NK-92 (cell line): ENCODE measurements around the gene MFSD6.

Experiments
- DNase-seq: peaks from one replicate; lab custom pipeline; 2025; ENCODE audit not compliant: unreplicated experiment; lab: John Stamatoyannopoulos, UW

The MFSD6 gene

DNA sequence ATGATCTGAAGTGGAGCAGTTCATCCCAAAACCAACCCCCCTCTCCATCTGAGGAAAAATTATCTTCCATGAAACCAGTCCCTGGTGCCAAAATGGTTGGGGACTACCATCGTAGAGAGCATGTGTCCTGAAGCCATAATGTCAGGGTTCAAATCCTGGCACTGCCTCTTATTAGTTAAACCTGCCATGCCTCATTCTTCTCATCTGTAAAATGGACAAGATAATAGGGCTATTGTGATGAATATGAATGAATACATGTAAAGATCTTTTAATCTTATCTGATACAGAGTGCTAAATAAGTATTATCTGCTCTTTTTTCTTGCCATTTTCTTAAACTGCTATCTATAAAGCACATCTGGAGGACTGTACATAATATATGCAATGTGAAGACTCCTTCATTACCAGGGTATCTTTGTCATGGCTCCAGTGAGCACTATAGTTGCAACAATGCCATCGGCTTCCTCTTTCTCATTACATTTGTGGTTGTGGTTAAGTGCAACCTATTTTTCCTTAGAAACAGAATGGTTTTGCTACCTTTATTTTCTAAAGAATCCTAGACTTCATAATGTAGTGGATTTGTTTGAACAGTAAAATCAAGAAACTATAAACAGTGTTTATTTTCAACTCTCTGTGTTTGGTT, 27.0 kb downstream of the MFSD6 start:
- DNase-seq: no peak

DNA sequence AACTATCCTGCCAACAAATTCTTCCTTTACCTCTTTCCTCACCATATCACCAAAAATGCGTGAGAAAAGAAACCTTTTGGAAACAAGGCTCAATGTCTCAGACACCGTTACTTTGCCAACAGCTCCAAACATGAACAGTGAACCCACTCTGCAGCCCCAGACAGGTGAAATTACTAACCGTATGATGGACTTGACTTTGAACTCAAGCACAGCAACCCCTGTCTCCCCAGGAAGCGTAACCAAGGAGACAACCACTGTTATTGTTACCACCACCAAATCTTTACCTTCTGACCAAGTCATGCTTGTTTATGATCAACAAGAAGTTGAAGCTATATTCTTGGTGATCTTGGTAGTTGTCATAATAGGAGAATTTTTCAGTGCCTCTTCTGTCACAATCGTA, 28.4 kb downstream of the MFSD6 start:
- DNase-seq: no peak

DNA sequence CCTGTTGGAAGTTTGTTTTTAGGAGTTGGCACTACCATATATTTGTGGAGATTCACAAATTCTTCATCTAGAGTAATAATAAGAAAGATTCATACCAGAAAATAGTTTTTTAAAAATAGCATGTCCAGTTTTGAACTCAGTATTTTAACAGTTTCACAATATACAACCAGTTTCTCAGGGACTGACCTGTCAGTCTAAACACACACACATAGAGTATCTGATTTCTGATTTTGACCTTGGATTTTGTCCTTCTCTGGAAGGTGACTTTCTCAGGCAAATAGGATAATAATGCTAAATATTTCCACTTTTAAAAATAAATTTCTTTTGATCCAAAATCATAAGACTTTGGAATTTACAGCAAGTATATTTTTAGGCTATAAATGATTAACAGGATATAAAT, 32.0 kb downstream of the MFSD6 start:
- DNase-seq: no peak

DNA sequence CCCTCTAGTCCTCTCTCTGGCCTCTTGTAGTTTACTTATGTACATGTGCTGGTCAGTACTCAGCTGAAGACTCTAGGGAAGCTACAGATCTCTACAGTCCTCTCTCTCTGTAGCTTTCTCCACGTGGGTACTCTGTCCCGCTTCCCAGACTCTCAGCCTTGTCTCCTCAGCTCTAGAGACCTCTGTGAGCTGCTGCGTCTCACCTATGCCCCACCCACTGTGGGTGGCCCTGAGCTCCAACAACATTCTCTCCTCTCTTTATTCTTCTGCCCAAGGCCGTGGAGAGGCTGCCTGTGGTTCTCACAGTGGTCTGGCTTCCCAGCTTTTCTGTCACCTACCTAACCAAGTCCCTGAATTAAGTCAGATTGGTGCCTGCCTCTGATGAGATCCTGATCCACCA, 33.4 kb downstream of the MFSD6 start:
- DNase-seq: no peak

DNA sequence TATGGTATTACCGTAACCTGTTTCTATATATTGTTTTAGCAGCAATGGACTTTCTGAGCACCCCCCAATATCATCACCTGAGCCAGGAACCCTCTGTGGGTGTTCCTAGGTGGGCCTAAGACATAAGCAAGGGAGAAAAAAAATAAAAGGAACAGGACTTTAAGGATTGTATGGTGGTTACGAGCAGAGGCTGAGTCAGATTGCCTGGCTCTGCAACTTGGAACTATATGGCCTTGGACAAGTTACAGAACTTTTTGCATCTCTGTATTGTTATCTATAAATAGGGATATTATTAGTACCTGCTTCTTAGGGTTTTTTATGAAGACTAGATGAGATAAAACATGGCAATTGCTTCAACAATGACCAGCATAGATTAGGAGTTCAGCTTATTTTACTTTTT, 34.9 kb downstream of the MFSD6 start:
- no peak for DNase-seq

DNA sequence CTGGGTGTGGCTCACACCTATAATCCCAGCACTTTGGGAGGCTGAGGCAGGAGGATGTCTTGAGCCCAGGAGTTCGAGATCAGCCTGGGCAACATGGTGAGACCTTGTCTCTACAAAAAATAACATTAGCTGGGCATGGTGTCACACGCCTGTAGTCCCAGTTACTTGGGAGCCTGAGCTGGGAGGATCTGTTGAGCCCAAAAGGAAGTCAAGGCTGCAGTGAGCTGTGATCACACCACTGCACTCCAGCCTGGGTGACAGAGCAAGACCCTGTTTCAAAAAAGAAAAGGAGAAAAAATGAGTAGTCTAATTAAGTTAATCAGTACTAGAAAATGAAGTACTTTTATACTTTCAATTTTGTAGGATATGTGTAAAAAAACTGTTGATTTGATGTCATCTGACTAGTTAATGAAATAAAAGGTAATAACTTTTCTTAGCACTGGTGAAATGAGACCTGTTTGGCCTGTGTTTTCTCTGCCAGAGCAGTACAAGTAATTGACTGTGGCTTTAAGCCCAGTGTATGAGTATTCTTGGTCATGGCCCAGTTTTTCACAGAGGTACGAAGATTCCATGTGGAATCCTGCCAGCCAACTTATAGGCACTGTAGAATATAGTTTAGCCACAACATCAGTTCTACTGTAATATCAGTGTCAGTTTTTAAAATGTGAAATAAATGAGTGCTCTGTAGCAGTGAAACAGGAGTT, 35.8 kb downstream of the MFSD6 start:
- no peak for DNase-seq

DNA sequence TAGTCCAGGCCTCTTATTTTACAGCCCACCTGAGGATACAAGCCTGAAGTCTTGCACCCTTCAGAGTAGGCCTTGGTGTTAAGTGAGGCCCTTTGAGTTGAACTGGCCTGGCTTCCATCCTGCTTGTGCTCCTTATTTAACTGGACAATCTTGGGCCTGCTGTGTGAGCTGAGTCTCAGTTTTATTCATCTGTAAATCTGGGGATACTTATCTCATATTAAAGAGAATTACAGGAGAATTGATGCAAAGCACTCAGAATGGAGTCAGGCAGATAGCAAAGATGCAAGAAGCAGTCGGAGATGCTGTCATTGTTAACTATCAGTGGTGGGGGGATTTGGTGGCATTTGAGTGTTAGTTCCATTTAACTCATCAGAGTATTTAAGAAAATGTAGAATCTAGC, 36.8 kb downstream of the MFSD6 start:
- DNase-seq: no peak

DNA sequence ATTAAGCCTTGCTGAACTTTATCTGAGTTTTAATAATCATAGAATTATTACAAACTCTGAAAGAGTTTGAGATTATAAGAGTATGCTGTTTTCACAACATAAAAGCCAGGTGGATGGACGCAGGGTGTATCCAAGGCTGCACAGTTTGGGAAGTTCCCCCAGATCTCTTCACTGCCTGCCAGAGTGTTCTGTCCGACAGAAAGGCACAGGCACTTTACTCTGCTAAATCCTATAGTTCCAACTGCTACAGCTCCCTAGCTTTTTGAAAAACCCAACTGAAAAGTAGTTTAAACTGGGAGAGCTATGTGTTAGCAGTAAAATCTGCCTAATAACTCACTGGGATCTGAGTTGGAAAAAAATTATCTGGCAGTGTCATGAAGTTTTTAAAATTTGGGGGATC, 38.0 kb downstream of the MFSD6 start:
- DNase-seq: no peak

DNA sequence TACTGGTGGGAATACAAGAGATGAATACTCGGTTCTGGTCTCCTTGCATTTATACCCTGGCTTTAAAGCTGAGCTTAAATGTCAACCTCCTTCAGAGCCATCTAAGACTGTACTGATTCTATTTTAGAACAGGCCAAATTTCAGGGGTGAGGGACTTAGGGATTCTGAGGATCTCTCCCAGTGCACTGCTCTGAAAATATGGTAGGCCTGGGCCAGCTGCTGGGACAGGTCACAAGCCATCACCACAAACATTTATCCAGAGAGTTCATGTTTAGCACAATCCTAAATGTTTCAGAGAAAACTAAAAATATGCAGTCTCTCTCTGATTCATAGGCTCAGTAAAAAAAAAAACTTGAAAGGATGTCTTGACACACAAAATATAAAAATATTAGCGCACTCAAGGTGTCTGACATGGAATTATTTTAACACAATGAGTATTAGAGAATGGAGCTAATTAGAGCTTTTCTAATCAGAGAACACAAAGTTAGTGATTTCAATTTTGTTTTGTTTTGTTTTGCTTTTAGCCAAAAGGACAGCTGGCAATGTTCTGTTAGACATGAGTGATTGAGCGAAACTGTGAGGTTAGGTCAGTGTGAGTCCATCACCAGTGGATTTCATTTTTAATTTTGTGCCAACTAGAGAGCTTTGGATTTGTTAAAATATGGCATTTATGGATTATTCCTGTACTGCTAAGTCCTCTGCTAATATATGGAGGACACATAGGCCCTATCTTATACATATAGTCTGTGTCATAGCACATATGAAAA, 38.8 kb downstream of the MFSD6 start:
- no peak for DNase-seq

DNA sequence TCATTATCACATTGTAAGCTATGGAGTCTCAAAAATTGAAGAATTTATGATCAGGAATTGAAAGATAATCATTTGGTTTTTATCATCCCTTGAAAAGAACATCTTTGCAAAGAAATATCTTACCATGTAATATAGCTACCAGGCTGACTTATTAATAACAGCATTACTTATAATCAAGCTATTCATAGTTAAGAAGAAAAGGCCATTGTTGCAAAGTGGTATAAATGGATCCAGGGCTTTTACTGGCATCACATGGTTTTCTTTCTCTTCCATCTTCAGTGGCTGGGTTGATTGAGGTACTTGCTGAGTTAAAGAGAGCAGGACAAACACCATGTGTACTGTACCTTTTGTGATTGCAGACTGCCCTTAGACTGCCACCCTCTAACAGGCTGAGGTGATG, 39.6 kb downstream of the MFSD6 start:
- DNase-seq: no peak

DNA sequence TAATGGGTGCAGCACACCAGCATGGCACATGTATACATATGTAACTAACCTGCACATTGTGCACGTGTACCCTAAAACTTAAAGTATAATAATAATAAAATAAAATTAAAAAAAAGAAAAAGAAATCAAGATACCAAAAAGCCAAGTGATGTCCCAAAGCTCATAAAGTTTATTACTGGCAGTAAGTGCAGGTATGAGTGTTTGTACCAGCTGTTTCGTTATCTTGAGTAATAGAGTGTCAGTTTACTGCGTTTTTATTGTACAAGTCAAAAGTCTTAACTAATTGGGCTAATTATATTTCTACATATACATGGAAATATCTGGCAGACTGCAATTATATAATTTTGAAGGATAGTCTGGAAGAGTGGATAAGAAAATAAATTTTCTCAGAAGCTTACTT, 41.8 kb downstream of the MFSD6 start:
- DNase-seq: no peak

DNA sequence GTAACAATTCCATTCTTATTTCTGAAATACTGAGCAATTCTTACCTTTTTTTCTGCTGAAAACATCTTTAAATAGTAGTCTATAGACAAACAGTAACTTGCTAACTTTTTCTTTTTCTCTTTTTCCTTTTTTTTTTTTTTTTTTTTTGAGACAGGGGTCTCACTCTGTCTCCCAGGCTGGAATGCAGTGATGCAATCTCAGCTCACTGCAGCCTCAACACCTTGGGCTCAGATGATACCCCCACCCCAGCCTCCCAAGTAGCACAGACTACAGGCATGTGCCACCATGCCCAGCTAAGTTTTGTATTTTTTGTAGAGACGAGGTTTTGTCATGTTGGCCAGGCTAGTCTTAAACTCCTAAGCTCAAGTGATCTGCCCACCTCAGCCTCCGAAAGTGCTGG, 42.2 kb downstream of the MFSD6 start:
- DNase-seq: no peak

DNA sequence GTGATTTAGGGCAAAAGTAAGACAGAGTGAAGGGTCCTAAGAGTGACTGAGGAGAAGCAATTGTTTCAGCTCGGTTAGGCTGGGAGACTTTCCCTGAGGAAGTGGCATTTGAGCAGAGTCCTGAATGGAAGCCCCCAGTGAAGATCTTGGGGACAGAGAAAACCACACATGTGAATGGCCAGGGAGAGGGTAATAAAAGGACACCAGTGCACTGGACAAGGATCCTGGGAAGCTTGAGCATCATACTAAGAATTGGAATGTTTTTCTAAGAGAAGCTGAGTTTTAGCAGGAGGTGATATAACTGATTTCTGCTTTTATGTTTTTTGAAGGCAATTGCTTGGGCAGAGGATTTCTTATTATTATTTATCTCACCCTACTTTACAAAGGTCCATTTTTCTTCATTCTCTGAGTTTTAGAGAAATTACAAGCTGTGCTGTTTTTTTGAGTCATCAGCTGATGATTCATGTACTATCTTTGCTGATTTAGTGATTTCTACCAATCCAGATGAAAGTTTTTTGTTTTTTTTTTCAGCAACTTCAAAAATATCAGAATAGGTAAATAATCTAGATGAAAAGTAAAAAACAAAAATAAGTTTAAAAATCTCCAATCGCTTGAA, 43.5 kb downstream of the MFSD6 start:
- no peak for DNase-seq

DNA sequence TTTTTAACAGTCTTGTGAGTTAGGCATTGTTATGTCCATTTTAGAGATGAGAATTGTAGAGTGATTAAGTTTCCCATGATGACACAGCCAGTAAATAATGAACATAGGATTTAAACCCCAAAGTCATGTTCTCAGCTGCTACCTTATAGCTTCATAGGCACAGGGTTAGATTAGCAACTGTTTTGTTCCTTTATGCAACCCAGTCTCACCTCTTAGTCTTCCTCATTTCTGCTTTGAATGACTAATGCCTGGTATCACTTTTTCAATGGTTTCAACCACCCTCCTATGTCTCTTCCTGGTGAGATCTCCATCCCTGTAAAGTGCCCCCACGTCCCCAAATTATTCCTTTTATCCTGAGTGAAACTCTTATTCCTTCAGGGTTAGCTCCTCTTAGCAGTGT, 44.3 kb downstream of the MFSD6 start:
- DNase-seq: no peak

DNA sequence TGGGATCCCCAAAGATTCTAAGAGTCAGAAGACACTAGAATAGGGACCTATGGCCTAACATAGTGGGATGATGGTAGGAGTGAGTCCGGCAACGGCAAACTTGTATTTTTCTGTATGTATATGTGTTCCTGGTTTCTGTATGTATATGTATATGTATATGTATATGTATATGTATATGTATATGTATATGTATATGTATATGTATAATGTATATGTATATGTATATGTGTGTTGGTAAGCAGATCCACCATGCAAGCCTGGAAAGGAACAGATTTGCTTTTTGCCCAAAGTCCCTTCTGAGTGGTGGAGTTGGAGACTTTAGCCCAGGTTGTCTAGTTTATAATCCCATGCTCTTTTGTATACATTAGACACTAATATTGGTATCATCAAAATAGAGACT, 46.6 kb downstream of the MFSD6 start:
- DNase-seq: no peak

DNA sequence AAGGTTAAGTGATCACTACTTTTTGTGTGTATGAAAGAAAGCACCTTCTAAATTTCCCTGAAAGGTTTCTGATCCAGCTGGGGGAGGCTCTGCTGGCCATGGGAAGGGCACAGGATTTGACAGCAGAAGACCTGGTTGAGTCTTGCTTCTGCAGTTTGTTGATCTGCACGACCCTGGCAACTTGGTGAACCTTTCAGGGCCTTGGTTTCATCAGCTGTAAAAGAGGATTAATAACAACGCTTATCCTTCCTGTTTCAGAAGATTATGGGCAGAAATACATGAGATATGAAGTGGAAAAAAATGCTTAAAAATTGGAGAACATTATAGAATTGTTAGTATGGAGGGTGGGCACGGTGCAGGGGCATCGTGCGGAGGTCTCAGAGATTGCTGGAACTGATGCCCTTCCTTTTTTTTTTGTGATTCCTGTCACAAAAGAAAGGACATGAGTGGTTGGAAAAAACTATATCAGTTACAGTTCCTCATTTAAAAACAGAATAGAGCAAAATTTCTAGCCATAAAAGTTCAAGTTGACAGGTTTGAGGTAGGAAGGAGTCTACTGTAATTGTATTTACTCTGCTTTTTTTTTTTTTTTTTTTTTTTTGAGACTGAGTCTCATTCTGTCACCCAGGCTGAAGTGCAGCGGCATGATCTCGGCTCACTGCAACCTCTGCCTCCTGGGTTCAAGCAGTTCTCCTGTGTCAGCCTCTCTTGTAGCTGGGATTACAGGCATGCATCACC, 47.4 kb downstream of the MFSD6 start:
- DNase-seq: no peak

DNA sequence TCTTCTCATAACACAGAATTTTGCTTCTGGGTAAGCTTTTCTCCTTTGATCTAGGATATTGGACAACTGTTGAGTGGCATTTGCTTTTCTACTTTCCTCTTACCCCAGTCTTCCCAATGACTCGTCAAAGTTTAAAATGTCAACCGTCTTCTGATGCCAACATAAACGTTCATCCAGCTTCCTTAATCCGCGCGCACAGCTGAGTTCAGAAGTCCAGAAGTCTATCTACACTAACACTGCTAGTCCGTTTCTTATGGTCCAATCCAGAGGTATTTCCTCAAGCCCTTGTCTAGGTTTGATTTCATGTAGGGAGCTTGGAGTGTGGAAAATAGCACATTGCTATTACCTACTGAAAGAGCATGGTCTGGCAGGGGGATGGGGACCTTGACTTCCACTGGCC, 48.7 kb downstream of the MFSD6 start:
- no peak for DNase-seq

DNA sequence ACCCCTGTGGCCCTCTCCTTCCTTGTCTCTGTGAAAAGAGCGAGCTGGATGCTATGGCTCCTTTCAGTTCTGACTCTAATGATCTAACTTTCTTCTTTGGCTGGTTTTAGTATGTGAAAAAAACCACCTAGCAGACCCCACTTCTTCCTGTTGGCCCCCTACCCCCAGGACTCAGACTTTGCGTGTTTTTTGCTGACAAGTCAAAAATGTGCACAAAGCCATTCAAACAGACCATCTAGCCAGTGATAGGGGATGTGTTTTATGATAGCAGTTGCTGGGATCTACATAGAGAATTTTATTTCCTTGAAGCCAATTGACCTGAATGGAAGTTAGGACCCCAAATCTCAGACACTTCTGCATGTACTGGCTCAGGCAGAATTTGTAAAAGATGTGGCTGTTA, 49.1 kb downstream of the MFSD6 start:
- DNase-seq: no peak

DNA sequence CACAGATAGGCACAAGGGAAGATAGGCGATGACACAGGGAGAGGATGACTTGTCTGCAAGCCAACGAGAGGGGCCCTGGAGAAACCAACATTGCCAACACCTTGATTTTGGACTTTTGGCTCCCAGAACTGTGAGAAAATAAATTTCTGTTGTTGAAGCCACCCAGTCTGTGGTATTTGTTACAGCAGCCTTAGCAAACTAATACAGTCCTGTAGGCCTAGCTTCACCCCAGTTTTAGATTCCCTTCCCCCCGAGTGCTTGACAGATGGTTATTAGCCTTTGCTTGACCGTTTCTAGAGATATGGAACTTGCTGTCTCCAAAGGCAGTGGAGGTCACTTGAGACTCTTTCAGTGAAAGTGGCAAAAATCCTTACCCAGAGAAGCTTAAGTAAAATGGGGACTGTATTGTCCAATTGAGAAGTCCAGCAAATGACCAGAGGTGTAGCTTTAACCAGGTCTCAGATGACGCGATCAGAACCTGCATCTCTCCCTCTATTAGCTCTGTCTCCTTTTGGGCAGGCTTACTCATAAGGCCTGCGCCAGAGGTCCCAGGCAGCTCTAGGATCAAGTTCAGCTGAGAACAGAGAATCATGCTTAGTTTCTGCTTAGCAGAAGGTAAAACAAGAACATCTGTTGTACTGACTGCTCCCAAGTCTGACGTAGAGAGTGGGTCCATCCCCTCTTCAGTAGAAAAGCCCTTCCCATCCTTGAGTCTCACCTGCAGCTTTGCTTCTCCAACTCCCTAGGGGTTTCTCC, 50.4 kb downstream of the MFSD6 start:
- DNase-seq: no peak

DNA sequence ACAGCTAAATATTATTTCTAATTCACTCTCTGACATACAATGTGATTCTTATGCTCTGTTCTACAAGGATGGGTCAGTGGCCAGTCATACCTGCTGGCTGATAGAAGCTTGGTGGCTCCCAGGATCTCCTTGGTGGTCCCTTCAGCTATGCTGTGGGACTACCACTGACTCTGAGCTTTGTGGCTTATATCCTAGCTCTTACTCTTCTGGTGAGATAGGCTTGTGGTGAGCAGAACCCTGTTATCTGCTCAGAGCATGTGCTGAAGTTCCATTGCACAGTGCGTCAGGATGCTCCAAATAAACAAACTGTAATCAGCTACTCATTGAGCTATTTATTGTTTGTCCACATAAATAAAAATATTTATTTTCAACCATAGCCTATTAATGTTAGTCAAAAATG, 51.7 kb downstream of the MFSD6 start:
- no peak for DNase-seq

DNA sequence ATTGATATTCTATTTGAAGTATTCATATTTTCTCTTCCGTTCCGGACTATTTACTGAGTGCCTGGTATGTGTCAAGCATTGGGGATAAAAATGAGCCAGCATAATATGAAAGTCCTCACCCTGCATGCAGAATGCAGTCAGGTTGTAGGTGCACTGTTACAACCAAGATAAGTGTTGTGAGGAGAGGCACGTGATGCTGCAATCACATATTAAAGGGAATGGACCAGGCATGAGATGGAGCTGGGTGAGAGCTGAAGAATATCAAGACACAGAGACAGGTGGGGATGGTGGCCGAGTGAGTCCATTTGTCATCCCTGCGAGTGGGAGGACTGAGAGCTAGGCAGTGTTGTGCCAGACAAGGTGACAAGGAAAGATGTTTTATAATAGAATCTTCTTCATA, 52.3 kb downstream of the MFSD6 start:
- no peak for DNase-seq
